ENCODE data around the gene PSORS1C2.

The PSORS1C2 gene

DNA sequence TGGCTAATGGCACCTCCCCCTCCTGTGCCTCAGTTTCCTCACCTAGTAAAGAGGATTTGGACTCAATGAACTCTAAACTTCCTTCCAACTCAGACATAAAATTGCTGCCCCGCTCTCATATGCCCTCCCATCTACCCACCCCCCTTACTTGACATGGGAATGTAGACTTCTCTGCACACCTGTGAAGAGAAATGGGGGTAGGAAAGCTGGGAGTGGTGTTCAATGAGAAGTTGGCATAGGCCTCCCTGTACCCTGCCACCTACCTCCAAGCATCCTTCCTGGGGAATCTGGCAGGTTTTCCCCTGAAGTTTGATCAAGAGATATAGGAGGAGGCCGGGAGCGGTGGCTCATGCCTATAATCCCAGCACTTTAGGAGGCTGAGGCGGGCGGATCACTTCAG is 35.5 kb upstream of the PSORS1C2 start:
- H3K4me3 ChIP-seq (ENCODE audit: severe bottlenecking), result no peak overlapping the region
- H3K9me3 ChIP-seq (ENCODE audit: severe bottlenecking), result no peaks in the 10 kb centered on the region
- H3K36me3 ChIP-seq (ENCODE audit: low read depth), result no peaks in the 10 kb centered on the region
- TF ChIP-seq, protein P1, sequence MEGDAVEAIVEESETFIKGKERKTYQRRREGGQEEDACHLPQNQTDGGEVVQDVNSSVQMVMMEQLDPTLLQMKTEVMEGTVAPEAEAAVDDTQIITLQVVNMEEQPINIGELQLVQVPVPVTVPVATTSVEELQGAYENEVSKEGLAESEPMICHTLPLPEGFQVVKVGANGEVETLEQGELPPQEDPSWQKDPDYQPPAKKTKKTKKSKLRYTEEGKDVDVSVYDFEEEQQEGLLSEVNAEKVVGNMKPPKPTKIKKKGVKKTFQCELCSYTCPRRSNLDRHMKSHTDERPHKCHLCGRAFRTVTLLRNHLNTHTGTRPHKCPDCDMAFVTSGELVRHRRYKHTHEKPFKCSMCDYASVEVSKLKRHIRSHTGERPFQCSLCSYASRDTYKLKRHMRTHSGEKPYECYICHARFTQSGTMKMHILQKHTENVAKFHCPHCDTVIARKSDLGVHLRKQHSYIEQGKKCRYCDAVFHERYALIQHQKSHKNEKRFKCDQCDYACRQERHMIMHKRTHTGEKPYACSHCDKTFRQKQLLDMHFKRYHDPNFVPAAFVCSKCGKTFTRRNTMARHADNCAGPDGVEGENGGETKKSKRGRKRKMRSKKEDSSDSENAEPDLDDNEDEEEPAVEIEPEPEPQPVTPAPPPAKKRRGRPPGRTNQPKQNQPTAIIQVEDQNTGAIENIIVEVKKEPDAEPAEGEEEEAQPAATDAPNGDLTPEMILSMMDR (IDR thresholded peaks at IDR 0.05; ENCODE audit: poor library complexity, severe bottlenecking), result no peak
- no peak overlapping the region for H3K27ac ChIP-seq (ENCODE audit: poor library complexity, severe bottlenecking)
- no peak for DNase-seq (ENCODE audit: low spot score)
- peaks cover 5% of the 10 kb centered on the region for H3K4me1 ChIP-seq (ENCODE audit: insufficient read depth, poor library complexity, severe bottlenecking)
- H3K27me3 ChIP-seq (ENCODE audit: insufficient read depth, poor library complexity, severe bottlenecking), result no peaks in the 10 kb centered on the region
- no peak for ATAC-seq (ENCODE audit: low read depth)

DNA sequence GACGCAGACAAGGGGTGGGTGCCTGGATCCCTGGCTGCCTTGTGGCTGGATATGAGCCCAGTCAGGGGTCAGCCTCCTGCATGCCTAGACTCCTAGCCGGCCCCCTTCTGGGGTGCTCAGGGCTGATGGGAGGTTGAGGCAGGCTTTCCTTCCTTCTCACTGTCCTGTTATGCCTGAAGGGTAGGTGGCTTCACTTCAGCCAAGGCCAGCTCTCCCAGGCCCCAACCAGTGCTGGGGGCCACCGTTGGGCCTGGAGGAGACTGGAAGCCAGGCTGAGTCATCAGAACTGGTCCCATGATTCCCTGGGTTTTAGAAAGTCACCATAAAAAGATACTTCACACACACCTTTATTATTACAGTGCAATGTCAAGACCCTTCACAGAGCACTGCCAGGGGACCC is 34.5 kb upstream of the PSORS1C2 start:
- DNase-seq (ENCODE audit: low spot score) (no peak), ATAC-seq (ENCODE audit: low read depth) (no peak)
- TF ChIP-seq, protein P1 (IDR thresholded peaks at IDR 0.05; ENCODE audit: poor library complexity, severe bottlenecking), result no peak

DNA sequence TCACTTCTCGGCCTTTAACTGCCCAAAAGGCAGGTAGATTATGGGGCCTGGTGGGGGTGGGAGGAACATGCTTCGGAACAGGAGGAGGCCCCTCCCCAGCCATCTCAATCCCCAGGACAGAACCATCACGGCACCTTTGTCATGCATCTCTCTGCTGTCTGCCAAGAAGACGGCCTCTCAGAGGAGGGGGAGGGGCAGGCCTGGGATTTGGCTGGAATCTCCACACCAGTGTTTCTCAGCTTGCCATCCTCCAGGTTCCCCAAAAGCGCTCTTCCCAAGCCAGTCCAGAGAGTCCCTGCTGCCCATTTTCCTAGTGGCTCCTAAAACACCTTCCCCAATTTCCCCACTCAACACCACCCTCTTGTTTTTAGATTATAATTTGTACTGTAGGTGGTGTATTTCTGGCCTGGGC is 34.1 kb upstream of the PSORS1C2 start:
- H3K27ac ChIP-seq (ENCODE audit: poor library complexity, severe bottlenecking), result no peak overlapping the region
- ATAC-seq (ENCODE audit: low read depth) (no peak), DNase-seq (ENCODE audit: low spot score) (no peak)

More for the DNA sequence above, 34.5 kb upstream of the PSORS1C2 start:
- H3K9me3 ChIP-seq (ENCODE audit: severe bottlenecking), result no peaks in the 10 kb centered on the region
- H3K27me3 ChIP-seq (ENCODE audit: insufficient read depth, poor library complexity, severe bottlenecking), result no peaks in the 10 kb centered on the region
- H3K27ac ChIP-seq (ENCODE audit: poor library complexity, severe bottlenecking), result no peak overlapping the region
- no peaks in the 10 kb centered on the region for H3K4me1 ChIP-seq (ENCODE audit: insufficient read depth, poor library complexity, severe bottlenecking)
- H3K4me3 ChIP-seq (ENCODE audit: severe bottlenecking), result no peak overlapping the region
- H3K36me3 ChIP-seq (ENCODE audit: low read depth), result no peaks in the 10 kb centered on the region

DNA sequence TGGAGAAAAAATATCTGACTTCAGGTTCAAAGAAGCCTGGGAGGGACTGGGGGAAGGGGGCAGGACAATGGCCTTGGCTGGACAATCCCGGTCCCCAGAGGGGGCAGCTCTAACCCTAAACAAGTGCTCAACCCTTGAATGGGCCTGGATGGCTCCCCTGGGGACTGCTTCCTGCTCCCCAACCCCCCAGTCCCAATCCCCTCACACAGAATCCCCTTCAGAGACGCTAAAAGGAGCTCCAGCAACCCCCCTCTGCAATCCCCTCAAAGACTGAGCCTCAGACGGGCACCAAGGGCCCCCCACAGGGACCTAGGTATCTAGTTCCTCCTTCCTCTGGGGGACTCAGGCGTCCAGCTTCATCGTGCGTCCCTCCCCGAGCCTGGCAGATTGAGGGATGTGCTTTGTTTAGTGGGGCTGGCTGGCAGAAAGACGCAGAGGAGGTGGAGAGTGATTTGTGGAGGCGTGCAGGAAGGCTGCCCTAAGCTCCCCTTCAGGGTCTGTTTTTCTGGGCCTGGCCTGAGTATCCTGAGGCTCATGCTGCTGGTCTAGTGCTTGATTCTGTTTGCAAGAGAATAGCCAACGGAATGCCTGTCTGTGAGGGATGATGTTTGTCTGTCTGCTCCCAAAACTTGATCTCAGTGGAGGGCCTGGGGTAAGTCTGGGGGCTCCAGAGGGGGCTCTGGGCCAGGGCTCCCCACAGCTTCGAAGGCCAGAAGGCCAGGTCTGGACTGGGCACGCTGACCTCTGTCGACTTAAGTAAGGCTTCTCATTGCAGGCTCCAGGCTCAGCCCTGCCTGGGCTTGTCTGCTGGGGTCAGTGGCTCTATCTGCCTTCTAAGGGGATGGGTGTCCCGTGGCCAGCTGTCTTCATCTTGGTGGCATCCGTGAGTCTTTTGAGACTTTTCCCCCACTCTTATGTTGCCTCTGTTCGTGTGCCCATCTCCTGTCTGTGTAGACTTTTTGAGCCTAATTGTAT is 33.4 kb upstream of the PSORS1C2 start:
- no peaks in the 10 kb centered on the region for H3K36me3 ChIP-seq (ENCODE audit: low read depth)
- DNase-seq (ENCODE audit: low spot score), result no peak
- TF ChIP-seq, protein P1 (IDR thresholded peaks at IDR 0.05; ENCODE audit: poor library complexity, severe bottlenecking), result no peak
- no peaks in the 10 kb centered on the region for H3K27me3 ChIP-seq (ENCODE audit: insufficient read depth, poor library complexity, severe bottlenecking)
- H3K4me3 ChIP-seq (ENCODE audit: severe bottlenecking), result no peak overlapping the region
- ATAC-seq (ENCODE audit: low read depth), result 0 out of 3 replicates have a peak, but pooled peaks have one; percentile 17
- no peaks in the 10 kb centered on the region for H3K9me3 ChIP-seq (ENCODE audit: severe bottlenecking)
- no peaks in the 10 kb centered on the region for H3K4me1 ChIP-seq (ENCODE audit: insufficient read depth, poor library complexity, severe bottlenecking)
- no peak overlapping the region for H3K27ac ChIP-seq (ENCODE audit: poor library complexity, severe bottlenecking)

More for the DNA sequence above, 34.1 kb upstream of the PSORS1C2 start:
- Histone ChIP-seq H3K9me3 (ENCODE audit: severe bottlenecking) (no peaks in the 10 kb centered on the region), H3K36me3 (ENCODE audit: low read depth) (no peaks in the 10 kb centered on the region), H3K4me1 (ENCODE audit: insufficient read depth, poor library complexity, severe bottlenecking) (no peaks in the 10 kb centered on the region), H3K4me3 (ENCODE audit: severe bottlenecking) (no peak overlapping the region), H3K27me3 (ENCODE audit: insufficient read depth, poor library complexity, severe bottlenecking) (no peaks in the 10 kb centered on the region)
- TF ChIP-seq, protein P1 (IDR thresholded peaks at IDR 0.05; ENCODE audit: poor library complexity, severe bottlenecking), result no peak

Measured in RWPE2 (cell line).